A549 treated with Hydrocortisone at 1 μM for 4 hours (cell line): ENCODE data around the gene SEMG1. TPM values are rescaled to one million over a fixed set of nuclear protein-coding genes. Genes with fewer than 3 reads are reported as not detected.

Experiments
- total RNA-seq: library from RNA; stranded (reverse); fragments of 200-300 nt; extraction: Qiagen RNA extraction; gene quantifications from 5 replicates; pipeline ENCODE4 v1.2.3, GENCODE V29; 2022

The SEMG1 gene
- total RNA-seq, result not detected in 5 replicates

GRCh38 chr20:45206725-45207124 is at the start of gene SEMG1:
Gene SEMG1 (plus strand): TSS chr20:45207033. CDS start chr20:45207054, 21 bp downstream.

GRCh38 chr20:45174434-45175364 is 32.1 kb upstream of the SEMG1 start, which contains the start of gene PI3:
Gene PI3 (plus strand): TSS chr20:45174902. CDS start chr20:45174923, 21 bp downstream.

GRCh38 chr20:45221076-45221475 is 14.2 kb downstream of the SEMG1 start, which contains the start of gene SEMG2:
Gene SEMG2 (plus strand): TSS chr20:45221373. CDS start chr20:45221390, 17 bp downstream.

GRCh38 chr20:45254383-45255262 is 47.8 kb downstream of the SEMG1 start, which contains the start of gene SLPI:
Gene SLPI (minus strand): TSS chr20:45254564. CDS start chr20:45254543, 21 bp downstream.

Other genes with a start within 250 kb of the SEMG1 start
- gene TOMM34, start 246.6 kb upstream of the SEMG1 start, total RNA-seq, result 38.2 to 44.5 TPM (median 42.0 TPM) in 5 replicates
- gene STK4, start 240.5 kb upstream of the SEMG1 start, total RNA-seq, result 11.1 to 16.9 TPM (median 13.4 TPM) in 5 replicates
- gene KCNS1, start 105.9 kb upstream of the SEMG1 start, total RNA-seq, result not detected in 5 replicates
- not detected in 5 replicates for gene WFDC5, start 91.9 kb upstream of the SEMG1 start, total RNA-seq
- gene WFDC12, start 82.6 kb upstream of the SEMG1 start, total RNA-seq, result not detected in 5 replicates
- 2.3 to 5.0 TPM (median 2.9 TPM) in 5 replicates for gene PI3, start 32.1 kb upstream of the SEMG1 start, total RNA-seq
- not detected in 5 replicates for gene SEMG2, start 14.3 kb downstream of the SEMG1 start, total RNA-seq
- 8.8 to 15.1 TPM (median 11.1 TPM) in 5 replicates for gene SLPI, start 47.5 kb downstream of the SEMG1 start, total RNA-seq
- gene RBPJL, start 99.8 kb downstream of the SEMG1 start, total RNA-seq, result not detected in 5 replicates
- 0.06 to 0.16 TPM (median 0.08 TPM) in 5 replicates for gene MATN4, start 101.3 kb downstream of the SEMG1 start, total RNA-seq
- gene SDC4, start 141.4 kb downstream of the SEMG1 start, total RNA-seq, result 98.7 to 125 TPM (median 105 TPM) in 5 replicates
- gene SYS1, start 156.1 kb downstream of the SEMG1 start, total RNA-seq, result 29.7 to 33.4 TPM (median 30.1 TPM) in 5 replicates
- gene TP53TG5, start 171.3 kb downstream of the SEMG1 start, total RNA-seq, result not detected in 5 replicates
- 22.6 to 30.1 TPM (median 25.2 TPM) in 5 replicates for gene DBNDD2, start 201.3 kb downstream of the SEMG1 start, total RNA-seq
- gene PIGT, start 209.1 kb downstream of the SEMG1 start, total RNA-seq, result 90.4 to 103 TPM (median 99.0 TPM) in 5 replicates